ENCODE measurements around the gene SLC6A3.

Gene SLC6A3

GRCh38 chr5:1405539-1406530, 39.4 kb downstream of the SLC6A3 start:
- Histone ChIP-seq H3K9me3 (ENCODE audit: control insufficient read depth, low read length) (no peaks in the 10 kb centered on the region), H3K4me1 (no peaks in the 10 kb centered on the region), H3K4me2 (ENCODE audit: low read length) (no peak overlapping the region), H3K36me3 (ENCODE audit: control insufficient read depth, insufficient read depth, low read length) (no peaks in the 10 kb centered on the region), H3K79me2 (no peaks in the 10 kb centered on the region), H3K27ac (no peak overlapping the region), H3K9ac (no peak overlapping the region), H3K4me3 (ENCODE audit: low read depth, low read length) (no peak overlapping the region), H3K27me3 (ENCODE audit: control insufficient read depth, insufficient read depth, low read length) (no peaks in the 10 kb centered on the region), H2AFZ (no peak overlapping the region)
- TF ChIP-seq CTCF (IDR thresholded peaks at IDR 0.05) = no peak

- H3K9ac ChIP-seq = no peak overlapping the region
- no peaks in the 10 kb centered on the region for H3K27me3 ChIP-seq (ENCODE audit: control insufficient read depth, insufficient read depth, low read length)
- H3K27ac ChIP-seq = no peak overlapping the region
- H3K36me3 ChIP-seq (ENCODE audit: control insufficient read depth, insufficient read depth, low read length) = no peaks in the 10 kb centered on the region
- TF ChIP-seq CTCF (IDR thresholded peaks at IDR 0.05) = no peak
- H3K79me2 ChIP-seq = no peaks in the 10 kb centered on the region
- no peak overlapping the region for H3K4me2 ChIP-seq (ENCODE audit: low read length)
- no peaks in the 10 kb centered on the region for H3K4me1 ChIP-seq
- no peak overlapping the region for H2AFZ ChIP-seq
- no peak overlapping the region for H3K4me3 ChIP-seq (ENCODE audit: low read depth, low read length)
- H3K9me3 ChIP-seq (ENCODE audit: control insufficient read depth, low read length) = no peaks in the 10 kb centered on the region
Measured at GRCh38 chr5:1405121-1405520, 40.1 kb downstream of the SLC6A3 start.

GRCh38 chr5:1404062-1404461, 41.2 kb downstream of the SLC6A3 start:
- H3K4me3 ChIP-seq (ENCODE audit: low read depth, low read length) = no peak overlapping the region
- no peak for TF ChIP-seq CTCF (IDR thresholded peaks at IDR 0.05)
- H3K27me3 ChIP-seq (ENCODE audit: control insufficient read depth, insufficient read depth, low read length) = no peaks in the 10 kb centered on the region
- H3K36me3 ChIP-seq (ENCODE audit: control insufficient read depth, insufficient read depth, low read length) = no peaks in the 10 kb centered on the region
- H3K9ac ChIP-seq = no peak overlapping the region
- no peaks in the 10 kb centered on the region for H3K79me2 ChIP-seq
- no peak overlapping the region for H3K4me2 ChIP-seq (ENCODE audit: low read length)
- no peaks in the 10 kb centered on the region for H3K4me1 ChIP-seq
- no peak overlapping the region for H2AFZ ChIP-seq
- no peaks in the 10 kb centered on the region for H3K9me3 ChIP-seq (ENCODE audit: control insufficient read depth, low read length)
- no peak overlapping the region for H3K27ac ChIP-seq

- Histone ChIP-seq H3K9ac (no peak overlapping the region), H3K27ac (no peak overlapping the region), H3K4me3 (ENCODE audit: low read depth, low read length) (no peak overlapping the region), H3K79me2 (no peaks in the 10 kb centered on the region), H3K36me3 (ENCODE audit: control insufficient read depth, insufficient read depth, low read length) (no peaks in the 10 kb centered on the region), H3K9me3 (ENCODE audit: control insufficient read depth, low read length) (no peaks in the 10 kb centered on the region), H3K27me3 (ENCODE audit: control insufficient read depth, insufficient read depth, low read length) (no peaks in the 10 kb centered on the region), H2AFZ (no peak overlapping the region), H3K4me2 (ENCODE audit: low read length) (no peak overlapping the region), H3K4me1 (no peaks in the 10 kb centered on the region)
- no peak for TF ChIP-seq CTCF (IDR thresholded peaks at IDR 0.05)
Measured at GRCh38 chr5:1402611-1403255, 42.5 kb downstream of the SLC6A3 start.

All from parathyroid adenoma (tissue), 2 donors.